Heart right ventricle (tissue), 16 donors: ENCODE results near the gene SCARF1. TPM values are rescaled to one million over a fixed set of nuclear protein-coding genes. Genes with fewer than 3 reads are reported as not detected.
"Not testable (repeated sequence)": the region's sequence is repeated elsewhere in the genome, so short reads cannot be mapped to it uniquely, and the experiment has no call there.

Experiments used
- ATAC-seq, 8 donors: fragments of 200-7000 bp; cut with Tn5 transposase; one replicate each; pipeline ENCODE4 v1.9.1; 2020; ENCODE audit warnings: mild to moderate bottlenecking in 8 of 8, moderate library complexity in 8 of 8, moderate number of reproducible peaks in 1 of 8
- DNase-seq, 2 donors: peaks; one replicate each; pipeline ENCODE4 v3.0.0-alpha.2; 2020
- H3K27ac ChIP-seq, 10 donors: fragments of 200-600 bp; sonication (generic) in 2 of 10; one replicate each; pipeline versions ENCODE4 v1.5.0 to v1.8.0; 2020 to 2022; ENCODE audit warnings: mild to moderate bottlenecking in 3 of 10
- H3K27me3 ChIP-seq, 7 donors: fragments of 200-600 bp; one replicate each; pipeline ENCODE4 v1.8.0; 2021 to 2022; ENCODE audit warnings: mild to moderate bottlenecking in 2 of 7
- H3K36me3 ChIP-seq, 9 donors: fragments of 200-600 bp; sonication (generic) in 1 of 9; one replicate each; pipeline versions ENCODE4 v1.5.0 to v1.8.0; 2020 to 2022; ENCODE audit warnings: mild to moderate bottlenecking in 2 of 9
- H3K4me1 ChIP-seq, 9 donors: fragments of 200-600 bp; sonication (generic) in 1 of 9; one replicate each; pipeline versions ENCODE4 v1.5.0 to v1.8.0; 2020 to 2022; ENCODE audit warnings: mild to moderate bottlenecking in 4 of 9
- H3K4me3 ChIP-seq, 10 donors: fragments of 200-600 bp; sonication (generic) in 2 of 10; one replicate each; pipeline versions ENCODE4 v1.5.0 to v1.8.0; 2020 to 2022; ENCODE audit warnings: mild to moderate bottlenecking in 7 of 10, moderate library complexity in 2 of 10
- H3K9me3 ChIP-seq, 11 donors: fragments of 200-600 bp in 10 of 11; sonication (generic) in 2 of 11; one replicate each; pipeline versions ENCODE4 v1.5.0 to v1.8.0; 2013 to 2022; ENCODE audit warnings: mild to moderate bottlenecking in 2 of 11, control low read depth in 1 of 11, moderate library complexity in 1 of 11
- CTCF ChIP-seq, 9 donors: fragments of 200-600 bp; sonication (generic) in 2 of 9; IDR thresholded peaks; one replicate each; pipeline versions ENCODE4 v1.5.0 to v1.8.0; 2021 to 2022; ENCODE audit warnings: antibody characterized with exemption in 9 of 9, mild to moderate bottlenecking in 5 of 9, moderate library complexity in 1 of 9
- WGBS, 2 donors: extraction: QIAGEN DNeasy Blood & Tissue Kit; methylation state at CpG; one replicate each; pipeline ENCODE4 v1.1.7; 2013; ENCODE audit warnings: inconsistent platforms in 1 of 2; 5-methylcytosine and 5-hydroxymethylcytosine counted together
- intact Hi-C, 10 donors: fragments of 100-400 bp; cut with DNase I; formaldehyde crosslinking; loops; one replicate each; pipeline versions ENCODE4 v1.11.1 to v1.14.2; 2022
- polyA plus RNA-seq, 2 donors: library from polyadenylated mRNA; stranded (reverse); fragments of 200-250 nt; gene quantifications; one replicate each; pipeline ENCODE4 v1.2.3, GENCODE V29; 2013
- total RNA-seq, 10 donors: library from RNA; stranded (reverse); fragmentation: NEBNext Ultra II Directional in 3 of 10; extraction: Animal tissue kit (Norgen Biotek cat#: 25700) in 3 of 10; gene quantifications; one replicate each; pipeline versions ENCODE4 v1.2.1 to v1.2.4, GENCODE V29; 2021 to 2023
- donor health status: Arrhythmogenic right ventricular cardiomyopathy.
- donor health status: ischemic (EF 13 %, LVEDD 7.1; RV severe dilation, severe dysfunction).
- donor health status: healthy with polysubstance abuse.
- donor health status: DM: no; HTN: yes; CAD: no.
- donor health status: DM: no; HTN: no; CAD: no.
- donor health status: ischemic (EF 25% LVEDD 6.9; RV normal size, moderate dysfunction).
- donor health status: ischemic (EF 25% LVEDD 5.7; RV mildly dilated, moderate dysfunction).
- donor health status: healthy.
- donor health status: DM: yes; HTN: yes; CAD: no.
- donor health status: Ischemic cardiomyopathy.
- donor health status: ischemic (EF 35%, LVEDD 5.7; RV mildly dilated, moderate dysfunction).
- donor health status: nonischemic (EF 11% LVEDD 7.7; RV severe dilation, severe dysfunction).
- donor health status: DM: yes; HTN: yes; CAD: no.
- donor health status: PGD.
- donor health status: ischemic (EF 29% LVEDD 5.4; RV normal size, mild dysfunction).
- donor health status: nonischemic (EF 23%, LVEDD 6.1; RV moderate dilation, normal function).

SCARF1 gene
- total and polyA plus RNA-seq, 12 donors = 7.6 to 22.6 (median 13.2) TPM

GRCh38 chr17:1673041-1673785 is 27.7 kb upstream of the SCARF1 start:
- H3K27ac ChIP-seq = no peak overlapping the region

GRCh38 chr17:1663934-1664333 is 18.4 kb upstream of the SCARF1 start:
- not testable (repeated sequence) for H3K4me3 ChIP-seq, H3K27ac ChIP-seq, ATAC-seq, H3K27me3 ChIP-seq, DNase-seq, H3K9me3 ChIP-seq, H3K4me1 ChIP-seq
- H3K36me3 ChIP-seq = peaks cover 14 to 100% (median 71%) of the 10 kb centered on the region in 9 donors
- WGBS, 2 donors = 89 to 90% methylated on average over 5 of the region's 5 CpGs
- intact Hi-C loops = loop anchor here in 5 of 10 donors (10.0 kb wide), 3 partner anchors 121 to 381 kb away; partner anchors contain the start of gene OVCA2 (in 1 of the 5)

More at GRCh38 chr17:1673041-1673785, 27.7 kb upstream of the SCARF1 start:
- WGBS, 2 donors = 89 to 93% methylated on average over 26 of the region's 26 CpGs
- H3K4me3 ChIP-seq = no peak overlapping the region
- DNase-seq (no peak), ATAC-seq (no peak)
- no peaks in the 10 kb centered on the region for H3K9me3 ChIP-seq
- H3K27me3 ChIP-seq = no peaks in the 10 kb centered on the region
- no peak for TF ChIP-seq CTCF (IDR thresholded peaks at IDR 0.05)
- H3K4me1 ChIP-seq = peaks cover 0 to 28% (median 14%) of the 10 kb centered on the region in 9 donors
- intact Hi-C loops = loop anchor here in 4 of 10 donors (5.0 kb wide), 2 partner anchors 39 to 114 kb away; partner anchors contain the start of gene TLCD2 (in 3 of the 4)
- peaks cover 18 to 100% (median 87%) of the 10 kb centered on the region in 9 donors for H3K36me3 ChIP-seq

- Histone ChIP-seq H3K27ac (no peak overlapping the region), H3K36me3 (peaks cover 29 to 100% (median 96%) of the 10 kb centered on the region in 9 donors), H3K9me3 (no peaks in the 10 kb centered on the region), H3K4me1 (no peaks in the 10 kb centered on the region), H3K27me3 (no peaks in the 10 kb centered on the region), H3K4me3 (no peak overlapping the region)
- intact Hi-C loops = loop anchor here in 5 of 10 donors (10.0 kb wide), 3 partner anchors 124 to 384 kb away; partner anchors contain the start of gene OVCA2 (in 1 of the 5)
- WGBS, 2 donors = 91 to 92% methylated on average over 12 of the region's 12 CpGs
- DNase-seq = no peak
- no peak for ATAC-seq
- TF ChIP-seq CTCF (IDR thresholded peaks at IDR 0.05) = no peak
Measured at GRCh38 chr17:1661045-1661444, 15.5 kb upstream of the SCARF1 start.

GRCh38 chr17:1658100-1658499 is 12.6 kb upstream of the SCARF1 start:
- peaks cover 34 to 100% (median 98%) of the 10 kb centered on the region in 9 donors for H3K36me3 ChIP-seq
- no peaks in the 10 kb centered on the region for H3K4me1 ChIP-seq
- no peak overlapping the region for H3K27ac ChIP-seq
- no peak for TF ChIP-seq CTCF (IDR thresholded peaks at IDR 0.05)
- WGBS, 2 donors = 94 to 96% methylated on average over 9 of the region's 9 CpGs
- no peaks in the 10 kb centered on the region for H3K9me3 ChIP-seq
- intact Hi-C loops = loop anchor here in 1 of 10 donors (10.0 kb wide), 1 partner anchor 377 kb away; the partner anchor contains the start of gene DPH1
- no peaks in the 10 kb centered on the region for H3K27me3 ChIP-seq
- DNase-seq (no peak), ATAC-seq (no peak)
- no peak overlapping the region for H3K4me3 ChIP-seq
